HG03097 (cell line): Measurements from ENCODE around the gene COBL.

Experiments
- ATAC-seq: cut with Tn5 transposase; IDR thresholded peaks from one replicate; pipeline ENCODE4 v1.9.1; 2021; ENCODE audit not compliant: unreplicated experiment, low FRiP score

The COBL gene

GRCh38 chr7:51316666-51317581 is at the start of gene COBL:
Gene COBL, minus strand, starts transcription at chr7:51316809. Its CDS starts 176 bp downstream, at chr7:51316633.
- ATAC-seq = no peak

GRCh38 chr7:51366172-51366728 is 49.6 kb upstream of the COBL start:
- ATAC-seq = no peak

- ATAC-seq = no peak
These were observed 41.2 kb upstream of the COBL start for GRCh38 chr7:51357821-51358220.

DNA sequence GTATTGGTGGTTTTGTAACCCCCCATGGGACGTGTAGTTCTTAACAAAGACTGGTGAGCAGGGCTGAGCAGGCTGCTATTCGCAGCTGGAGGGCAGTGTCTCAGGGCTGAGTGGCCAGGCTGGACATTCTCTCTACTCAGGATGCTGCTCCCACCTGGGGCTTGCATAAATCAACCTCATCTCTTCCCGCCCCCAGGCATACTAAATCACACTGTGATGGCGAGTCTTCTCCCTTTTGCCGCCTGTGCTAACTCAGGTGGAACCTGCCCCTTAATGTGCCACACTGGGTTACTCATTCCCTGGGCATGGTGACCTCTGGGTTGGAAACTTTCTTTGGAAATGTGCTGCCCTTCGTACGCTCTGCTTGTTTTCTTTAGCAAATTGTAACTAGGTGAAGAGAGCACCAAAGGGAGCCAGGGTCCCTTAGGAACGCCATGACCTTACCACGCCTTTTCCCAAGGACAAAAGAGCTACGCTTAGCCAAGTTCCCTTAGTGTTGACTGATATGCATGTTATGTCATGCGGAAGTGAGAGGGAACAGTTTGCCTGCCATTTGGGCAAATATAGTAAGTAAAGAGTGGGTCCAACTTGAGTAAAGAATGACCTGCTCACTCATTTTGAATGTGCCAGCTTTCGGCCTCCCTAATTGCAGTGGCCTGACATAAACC is 40.4 kb upstream of the COBL start:
- no peak for ATAC-seq

DNA sequence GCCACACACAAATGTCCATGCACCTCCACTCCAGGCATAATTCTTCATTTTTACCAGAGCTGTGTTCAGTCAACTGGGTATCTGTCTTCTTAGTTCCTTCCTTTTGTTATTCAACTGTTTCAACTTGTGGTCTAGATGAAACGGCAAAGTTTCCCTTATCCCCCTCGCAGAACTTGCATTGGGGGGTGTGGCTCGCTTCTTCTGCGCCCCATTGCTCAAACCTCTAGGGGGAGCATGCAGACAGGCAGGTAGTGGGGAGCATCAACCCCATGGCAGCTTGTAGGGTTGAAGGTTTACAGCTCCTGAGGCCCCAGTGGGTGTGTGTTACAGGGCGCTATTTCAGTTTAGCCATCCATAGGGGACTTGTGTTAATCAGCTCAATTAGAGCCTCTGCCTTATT is 38.3 kb upstream of the COBL start:
- ATAC-seq = no peak

DNA sequence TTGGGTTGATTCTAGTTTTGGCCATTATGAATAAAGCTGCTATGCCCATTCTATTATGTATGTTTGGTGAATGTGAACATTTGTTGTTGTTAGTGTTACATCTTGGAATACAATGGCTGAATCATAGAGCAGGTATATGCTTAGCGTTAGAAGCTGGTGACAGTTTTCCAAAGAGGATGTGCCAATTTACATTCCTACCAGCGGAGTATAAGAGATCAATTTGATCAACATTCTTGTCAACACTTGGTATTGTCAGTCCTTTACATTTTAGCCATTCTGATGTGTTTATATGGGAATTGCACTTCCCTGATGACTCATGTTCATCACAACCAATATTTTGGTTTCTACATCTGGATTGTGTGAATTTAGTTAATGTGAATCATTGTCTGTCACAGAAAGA is 37.8 kb upstream of the COBL start:
- ATAC-seq = no peak

GRCh38 chr7:51352174-51353100 is 35.8 kb upstream of the COBL start:
- no peak for ATAC-seq

DNA sequence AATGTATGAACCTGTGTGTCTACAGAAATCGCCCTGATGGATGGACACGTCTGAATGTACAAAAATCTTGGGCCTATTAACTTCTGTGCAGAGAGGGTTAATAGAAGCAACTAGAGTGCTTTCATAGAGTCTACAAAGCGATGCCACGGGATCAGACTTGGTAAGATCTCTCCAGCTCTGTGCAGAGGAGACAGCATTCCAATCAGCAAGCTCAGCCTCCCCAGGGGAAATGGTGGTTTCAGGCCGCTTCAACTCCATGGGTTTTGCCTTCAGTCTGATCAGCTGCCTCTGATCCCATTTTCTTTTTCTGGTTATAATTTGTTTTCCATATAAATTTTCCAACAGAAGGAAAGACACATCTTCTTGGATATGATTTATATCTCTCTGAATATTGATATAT is 35.1 kb upstream of the COBL start:
- ATAC-seq = no peak

- ATAC-seq = no peak
These were observed 33.9 kb upstream of the COBL start for GRCh38 chr7:51350546-51350896.

DNA sequence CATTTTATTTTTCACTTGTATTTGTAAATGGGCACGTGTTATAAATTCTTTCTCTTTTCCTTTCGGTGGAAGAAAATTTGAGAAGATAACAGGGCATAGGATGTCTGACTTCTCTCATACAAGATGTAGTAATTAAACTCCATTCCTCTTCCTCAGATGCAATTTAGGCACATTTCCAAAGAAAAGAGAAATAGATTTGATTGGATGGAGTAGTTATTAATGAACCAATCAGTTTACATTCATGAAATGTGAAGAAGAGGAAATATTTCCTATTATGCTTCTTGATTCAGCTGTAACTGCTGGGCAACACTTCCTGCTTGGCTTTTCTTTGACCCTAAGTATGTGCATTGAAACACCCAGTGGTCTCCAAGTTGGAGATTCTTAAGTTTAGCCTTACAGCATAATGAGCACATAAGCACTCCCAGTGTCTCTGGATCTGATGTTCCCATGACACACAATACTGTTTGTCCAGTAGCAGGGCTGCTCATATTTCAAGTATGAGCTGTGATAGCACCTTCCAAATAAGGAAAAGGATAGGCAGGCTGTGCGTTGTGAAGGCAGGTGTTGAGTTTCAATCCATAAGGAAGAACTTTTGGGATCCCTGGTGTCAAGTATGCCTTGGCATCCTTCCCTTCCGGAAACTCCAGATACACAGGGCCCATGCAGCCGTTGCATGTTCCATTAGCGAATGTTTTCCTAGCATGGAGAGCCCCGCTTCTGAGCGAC is 33.4 kb upstream of the COBL start:
- no peak for ATAC-seq

- no peak for ATAC-seq
These were observed 29.5 kb upstream of the COBL start for GRCh38 chr7:51346126-51346525.

DNA sequence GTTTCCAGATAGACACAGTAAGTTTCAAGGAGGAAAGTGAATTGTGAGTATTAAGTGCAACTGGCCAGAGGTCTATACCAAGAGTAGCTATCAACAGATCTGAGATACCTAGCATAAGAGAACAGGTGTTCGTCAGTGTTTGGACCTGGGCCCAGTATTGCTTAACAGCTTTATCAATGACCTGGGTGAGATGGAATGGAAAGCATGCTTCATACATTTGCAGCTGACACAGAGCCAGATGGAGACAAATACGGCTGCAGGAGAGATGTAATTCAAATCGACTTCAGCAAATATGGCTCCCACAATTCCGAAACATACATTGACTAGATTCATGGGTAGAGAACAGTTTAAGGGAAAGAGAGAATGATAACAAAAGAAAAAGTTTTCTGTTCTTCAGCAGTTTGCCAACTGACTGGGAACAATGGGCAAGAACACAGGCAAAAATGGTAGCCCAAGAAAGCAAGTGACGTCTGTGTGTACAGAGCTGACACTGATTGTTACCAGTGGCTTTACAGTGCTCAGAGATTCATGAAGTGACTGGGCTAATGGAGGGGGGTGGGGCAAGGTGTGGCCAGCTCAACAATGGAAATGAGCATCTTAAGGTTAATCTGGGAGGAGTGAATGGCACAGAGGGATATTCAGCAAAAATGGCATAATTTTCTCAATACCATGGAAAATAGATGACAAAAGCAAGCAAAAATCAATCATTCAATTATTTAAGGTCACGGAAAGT is 28.0 kb upstream of the COBL start:
- ATAC-seq = no peak

DNA sequence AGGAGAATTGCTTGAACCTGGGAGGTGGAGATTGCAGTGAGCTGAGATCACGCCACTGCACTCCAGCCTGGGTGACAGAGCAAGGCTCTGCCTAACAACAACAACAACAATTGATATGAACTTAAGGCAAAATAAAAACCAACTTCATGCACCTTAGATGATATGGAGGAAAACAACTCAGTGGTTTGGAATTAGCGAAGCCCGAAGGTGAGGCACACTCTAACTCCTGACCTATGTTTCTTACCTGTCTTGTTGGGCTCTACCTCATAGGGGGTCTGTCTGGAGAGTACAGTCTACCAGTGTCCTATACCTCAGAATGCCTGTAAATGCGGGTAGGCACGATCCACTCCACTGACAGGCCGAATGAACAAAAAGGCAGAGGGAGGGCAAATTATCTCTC is 24.3 kb upstream of the COBL start:
- no peak for ATAC-seq

DNA sequence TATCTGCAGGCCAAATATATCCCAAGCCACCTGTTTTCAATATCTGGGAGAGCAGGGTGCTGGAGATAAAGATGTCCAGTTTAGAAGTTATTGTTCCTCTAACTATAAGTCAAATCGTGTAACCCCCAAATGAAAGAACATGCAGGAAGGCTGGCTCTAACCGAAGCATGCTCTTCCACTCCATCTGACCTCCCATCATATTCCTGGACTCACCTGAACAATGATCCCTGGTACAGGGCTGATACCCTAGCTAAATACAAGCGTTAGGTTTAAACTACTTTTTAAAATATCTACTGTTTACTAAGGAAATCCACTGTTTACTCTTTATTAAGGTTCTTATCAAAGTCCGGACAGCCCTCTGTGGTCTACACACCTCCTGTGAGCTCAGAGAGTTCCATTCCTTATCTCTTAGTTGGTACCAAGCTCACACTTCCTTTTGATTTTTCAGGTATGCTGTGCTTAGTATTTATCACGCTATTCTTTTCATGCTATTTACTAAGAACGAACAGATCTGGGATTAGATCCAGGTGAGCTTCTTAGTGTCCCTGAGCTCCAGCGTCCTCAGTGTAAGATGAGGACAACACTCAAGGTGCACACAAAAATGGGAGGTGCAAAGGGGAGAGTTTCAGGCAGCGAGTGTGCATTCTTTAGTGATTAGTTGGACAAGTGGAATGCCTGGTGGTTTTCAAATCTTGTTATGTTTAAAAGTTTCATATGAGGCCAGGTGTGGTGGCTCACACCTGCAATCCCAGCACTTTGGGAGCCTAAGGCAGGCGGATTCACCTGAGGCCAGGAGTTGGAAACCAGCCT is 23.6 kb upstream of the COBL start:
- ATAC-seq = no peak

DNA sequence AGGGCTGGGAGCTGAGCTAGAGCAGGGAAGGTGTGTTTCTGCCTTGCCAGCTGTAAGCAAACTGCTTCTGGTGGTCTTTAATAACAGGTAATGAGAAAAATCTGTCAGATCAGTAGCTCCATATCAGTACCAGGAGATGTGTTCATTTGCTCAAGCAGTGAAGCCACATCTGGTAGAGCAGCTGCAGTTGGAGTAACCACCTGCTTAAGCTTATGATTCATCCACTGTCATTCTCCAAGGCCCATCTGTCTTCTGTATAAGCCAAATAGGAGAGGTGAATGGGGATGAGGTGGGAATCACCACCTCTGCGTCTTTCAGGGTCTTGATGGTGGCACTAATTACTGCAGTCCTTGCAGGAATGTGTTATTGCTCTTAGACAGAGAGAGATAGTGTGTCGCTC is 18.4 kb upstream of the COBL start:
- ATAC-seq = no peak

GRCh38 chr7:51329696-51330263 is 13.2 kb upstream of the COBL start:
- no peak for ATAC-seq

GRCh38 chr7:51328351-51328801 is 11.8 kb upstream of the COBL start:
- ATAC-seq = no peak

DNA sequence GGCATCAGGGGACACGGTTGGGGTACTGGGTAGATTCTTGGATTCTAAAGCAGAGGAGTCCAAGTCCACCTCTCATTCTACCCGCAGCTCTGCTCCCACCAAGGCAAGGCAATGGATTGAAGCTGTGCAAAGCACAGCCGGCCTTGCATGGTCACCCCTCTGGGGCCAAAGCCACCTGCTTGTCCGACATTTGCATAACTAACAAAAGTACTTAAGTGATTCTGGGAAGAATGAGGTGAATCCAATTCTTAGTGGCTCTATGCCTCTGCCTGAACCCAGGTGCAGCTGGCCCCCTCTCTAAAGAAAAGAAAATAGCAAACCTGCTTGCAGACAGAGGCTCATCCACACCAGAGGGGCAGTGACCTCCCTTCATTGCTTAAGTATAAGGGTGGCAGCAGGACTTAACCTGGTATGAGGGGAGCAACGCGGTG is 10.7 kb upstream of the COBL start:
- ATAC-seq = no peak
